A673 (cell line): ENCODE measurements around the gene KCNQ2.

Experiments
- CTCF ChIP-seq: fragments of 300-800, 200-600 bp; sonication (generic); conservative IDR thresholded peaks from 2 replicates; pipeline ENCODE4 v1.5.1; 2017; ENCODE audit warnings: low read depth, mild to moderate bottlenecking, antibody characterized with exemption, low read length, moderate library complexity, mixed read lengths
- EZH2 ChIP-seq: fragments of 200-600 bp; sonication (generic); IDR thresholded peaks from 2 replicates; pipeline ENCODE4 v1.6.1; 2017; ENCODE audit warnings: borderline replicate concordance, low read depth, mild to moderate bottlenecking, mixed read lengths, antibody characterized with exemption, low read length; ENCODE audit not compliant: poor library complexity, severe bottlenecking

DNA sequence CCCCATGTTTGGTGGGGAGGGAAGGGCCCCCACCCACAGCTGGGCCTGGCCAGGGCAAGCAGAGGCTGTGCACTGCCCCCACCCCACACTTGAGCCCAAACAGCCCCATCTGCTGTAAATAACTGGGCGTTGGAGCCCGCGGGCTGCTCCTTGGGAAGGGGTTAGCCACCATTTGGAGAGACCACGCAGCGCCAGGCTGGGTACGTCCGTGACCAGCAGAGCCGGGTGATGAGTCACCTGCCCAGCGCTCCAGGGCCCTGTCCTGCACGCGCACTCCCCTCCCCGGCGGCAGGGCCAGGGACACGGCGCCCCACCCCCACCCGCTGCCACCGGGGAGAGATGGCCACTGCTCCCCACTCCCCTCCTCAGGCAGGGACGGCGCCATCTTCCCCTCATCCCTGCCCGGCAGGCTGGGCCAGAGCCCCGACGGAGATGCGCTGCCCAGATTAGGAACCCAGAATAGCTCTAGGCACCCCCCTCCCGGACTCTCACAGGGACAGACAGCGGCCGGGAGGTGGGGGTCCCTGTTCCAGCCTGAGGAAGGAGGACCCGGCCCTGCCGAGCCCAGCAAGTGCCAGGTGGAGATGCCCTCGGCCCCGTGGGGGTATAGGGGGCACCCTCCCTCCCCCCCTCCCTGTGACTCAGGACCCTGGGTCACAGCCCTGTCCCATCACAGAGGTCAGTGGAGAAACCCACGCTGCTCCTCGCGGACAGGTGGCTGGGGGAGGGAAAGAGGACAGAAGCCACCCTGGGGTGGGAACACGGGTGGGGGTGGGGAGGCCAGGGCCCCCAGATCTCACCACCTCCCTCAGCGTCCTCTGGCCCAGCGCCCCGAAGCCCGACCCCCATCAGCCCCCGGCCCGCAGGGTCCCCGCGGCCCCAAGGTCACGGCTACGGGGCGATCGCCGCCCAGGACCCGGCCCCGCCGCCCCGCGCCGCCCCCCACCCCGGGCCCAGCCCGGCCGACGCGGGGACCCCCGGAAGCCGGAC, 25.8 kb upstream of the KCNQ2 start:
- TF ChIP-seq CTCF (no peak), EZH2 (no peak)
